ENCODE results near the gene LSAMP. TPM values are rescaled to one million over a fixed set of nuclear protein-coding genes. Genes with fewer than 3 reads are reported as not detected.

Gene LSAMP
- total RNA-seq, 1 experiment from 2014 or later, result 10.1 TPM

DNA sequence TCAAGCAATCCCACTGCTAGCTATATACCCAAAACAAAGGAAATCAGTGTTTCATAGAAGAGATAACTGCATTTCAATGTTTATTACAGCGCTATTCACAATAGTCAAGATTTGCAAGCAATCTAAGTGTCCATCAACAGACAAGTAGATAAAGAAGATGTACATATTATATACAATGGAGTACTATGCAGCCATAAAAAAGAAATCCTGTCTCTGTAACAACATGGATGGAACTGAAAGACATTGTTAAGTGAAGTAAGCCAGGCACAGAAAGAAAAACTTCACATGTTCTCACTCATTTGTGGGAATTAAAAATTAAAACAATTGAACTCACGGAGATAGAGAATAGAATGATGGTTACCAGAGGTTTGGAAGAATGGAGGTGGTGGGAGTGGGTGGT, 89.2 kb downstream of the LSAMP start:
- intact Hi-C loops (cut with micrococcal nuclease; ENCODE audit: unreplicated experiment), result no loop called here
- Histone ChIP-seq H3K4me1 (ENCODE audit: insufficient read depth, low read length, poor library complexity, severe bottlenecking) (no peaks in the 10 kb centered on the region), H3K9me3 (ENCODE audit: low read depth, low read length, poor library complexity, severe bottlenecking) (no peaks in the 10 kb centered on the region), H3K27me3 (replicated peaks; ENCODE audit: insufficient read depth, low read depth, low read length, poor library complexity) (no peaks in the 10 kb centered on the region), H3K27ac (ENCODE audit: low read depth, low read length, poor library complexity, severe bottlenecking) (no peak overlapping the region), H3K36me3 (ENCODE audit: insufficient read depth, low read length, poor library complexity, severe bottlenecking) (no peaks in the 10 kb centered on the region), H3K4me3 (ENCODE audit: low read depth, low read length, poor library complexity, severe bottlenecking) (no peak overlapping the region)
- POLR2A ChIA-PET (ENCODE audit: low non-redundant PET), result no interaction called here
- TF ChIP-seq CTCF (conservative IDR thresholded peaks at IDR 0.05; ENCODE audit: low read depth, low read length) (no peak), EZH2 (IDR thresholded peaks at IDR 0.05; ENCODE audit: borderline replicate concordance, low read depth, low read length, poor library complexity, severe bottlenecking) (no peak)
- CTCF ChIA-PET, result no interaction called here
- DNase-seq (ENCODE audit: low spot score), result no peak
- BruUV-seq (replicated peaks), result no TSS peak

GRCh38 chr3:116354382-116354781, 90.9 kb downstream of the LSAMP start:
- H3K4me3 ChIP-seq (ENCODE audit: low read depth, low read length, poor library complexity, severe bottlenecking), result no peak overlapping the region
- no peaks in the 10 kb centered on the region for H3K36me3 ChIP-seq (ENCODE audit: insufficient read depth, low read length, poor library complexity, severe bottlenecking)
- POLR2A ChIA-PET (ENCODE audit: low non-redundant PET), result no interaction called here
- no peak overlapping the region for H3K27ac ChIP-seq (ENCODE audit: low read depth, low read length, poor library complexity, severe bottlenecking)
- CTCF ChIA-PET, result no interaction called here
- no TSS peak for BruUV-seq (replicated peaks)
- TF ChIP-seq EZH2 (IDR thresholded peaks at IDR 0.05; ENCODE audit: borderline replicate concordance, low read depth, low read length, poor library complexity, severe bottlenecking) (no peak), CTCF (conservative IDR thresholded peaks at IDR 0.05; ENCODE audit: low read depth, low read length) (no peak)
- DNase-seq (ENCODE audit: low spot score), result no peak
- no peaks in the 10 kb centered on the region for H3K9me3 ChIP-seq (ENCODE audit: low read depth, low read length, poor library complexity, severe bottlenecking)
- no peaks in the 10 kb centered on the region for H3K27me3 ChIP-seq (replicated peaks; ENCODE audit: insufficient read depth, low read depth, low read length, poor library complexity)
- intact Hi-C loops (cut with micrococcal nuclease; ENCODE audit: unreplicated experiment), result loop anchor here (2.0 kb wide), 1 partner anchor 18 kb away; no protein-coding TSS in a partner anchor
- no peaks in the 10 kb centered on the region for H3K4me1 ChIP-seq (ENCODE audit: insufficient read depth, low read length, poor library complexity, severe bottlenecking)

DNA sequence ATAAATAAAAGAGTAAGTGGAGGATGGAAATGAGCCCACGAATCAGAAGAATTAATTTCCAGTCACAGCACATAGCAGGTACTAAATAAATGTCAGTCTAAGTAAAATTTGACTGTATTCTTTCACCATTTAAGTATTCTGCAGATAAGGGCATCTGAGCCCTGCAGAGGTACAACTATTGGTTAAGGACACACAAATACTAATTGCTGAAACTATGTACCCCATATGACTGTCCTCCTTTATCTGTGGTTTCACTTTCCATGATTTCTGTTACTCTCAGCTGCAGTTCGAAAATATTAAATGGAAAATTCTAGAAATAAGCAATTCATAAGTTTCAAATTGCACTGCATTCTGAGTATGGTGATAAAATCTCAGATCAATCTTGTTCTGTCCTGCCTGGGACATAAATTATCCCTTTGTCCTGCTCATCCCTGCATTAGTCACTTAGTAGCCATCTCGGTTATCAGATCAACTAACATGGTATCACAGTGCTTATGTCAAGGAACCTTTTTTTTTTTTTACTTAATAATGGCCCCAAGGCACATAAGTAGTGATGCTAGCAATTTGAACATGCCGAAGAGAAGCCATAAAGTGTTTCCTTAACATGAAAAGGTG, 95.1 kb downstream of the LSAMP start:
- Histone ChIP-seq H3K27ac (ENCODE audit: low read depth, low read length, poor library complexity, severe bottlenecking) (no peak overlapping the region), H3K9me3 (ENCODE audit: low read depth, low read length, poor library complexity, severe bottlenecking) (no peaks in the 10 kb centered on the region), H3K36me3 (ENCODE audit: insufficient read depth, low read length, poor library complexity, severe bottlenecking) (no peaks in the 10 kb centered on the region), H3K4me3 (ENCODE audit: low read depth, low read length, poor library complexity, severe bottlenecking) (no peak overlapping the region), H3K4me1 (ENCODE audit: insufficient read depth, low read length, poor library complexity, severe bottlenecking) (no peaks in the 10 kb centered on the region), H3K27me3 (replicated peaks; ENCODE audit: insufficient read depth, low read depth, low read length, poor library complexity) (no peaks in the 10 kb centered on the region)
- no peak for DNase-seq (ENCODE audit: low spot score)
- BruUV-seq (replicated peaks), result no TSS peak
- ChIA-PET POLR2A (ENCODE audit: low non-redundant PET) (no interaction called here), CTCF (no interaction called here)
- TF ChIP-seq CTCF (conservative IDR thresholded peaks at IDR 0.05; ENCODE audit: low read depth, low read length), result no peak
- no peak for TF ChIP-seq EZH2 (IDR thresholded peaks at IDR 0.05; ENCODE audit: borderline replicate concordance, low read depth, low read length, poor library complexity, severe bottlenecking)
- intact Hi-C loops (cut with micrococcal nuclease; ENCODE audit: unreplicated experiment), result no loop called here

All from A673 (cell line).